8988T (cell line): ENCODE data around the gene SERPIND1.
"Not testable (repeated sequence)": the region's sequence is repeated elsewhere in the genome, so short reads cannot be mapped to it uniquely, and the experiment has no call there.

Source experiments
- DNase-seq: peaks from one replicate; pipeline ENCODE4 v3.0.0; 2011

The SERPIND1 gene

DNA sequence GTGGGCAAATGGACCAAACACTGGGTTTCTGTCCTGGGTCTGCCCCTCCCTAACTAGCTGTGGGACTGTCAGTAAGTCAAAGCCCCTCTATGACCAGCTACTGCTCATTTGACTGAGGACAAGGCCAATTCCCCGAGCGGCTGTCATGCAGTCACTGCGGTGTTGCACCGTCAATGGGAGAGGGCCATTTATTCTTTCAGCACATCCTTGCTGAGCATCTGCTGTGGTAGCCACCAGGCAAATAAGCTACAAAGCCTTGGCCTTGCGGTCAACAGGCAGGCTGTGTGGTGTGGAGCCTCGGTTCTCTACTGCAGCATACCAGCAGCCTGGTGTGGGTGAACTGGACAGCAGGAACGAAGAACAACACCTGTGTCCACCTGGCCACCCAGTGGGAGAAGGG, 25.8 kb upstream of the SERPIND1 start:
- DNase-seq = no peak

DNA sequence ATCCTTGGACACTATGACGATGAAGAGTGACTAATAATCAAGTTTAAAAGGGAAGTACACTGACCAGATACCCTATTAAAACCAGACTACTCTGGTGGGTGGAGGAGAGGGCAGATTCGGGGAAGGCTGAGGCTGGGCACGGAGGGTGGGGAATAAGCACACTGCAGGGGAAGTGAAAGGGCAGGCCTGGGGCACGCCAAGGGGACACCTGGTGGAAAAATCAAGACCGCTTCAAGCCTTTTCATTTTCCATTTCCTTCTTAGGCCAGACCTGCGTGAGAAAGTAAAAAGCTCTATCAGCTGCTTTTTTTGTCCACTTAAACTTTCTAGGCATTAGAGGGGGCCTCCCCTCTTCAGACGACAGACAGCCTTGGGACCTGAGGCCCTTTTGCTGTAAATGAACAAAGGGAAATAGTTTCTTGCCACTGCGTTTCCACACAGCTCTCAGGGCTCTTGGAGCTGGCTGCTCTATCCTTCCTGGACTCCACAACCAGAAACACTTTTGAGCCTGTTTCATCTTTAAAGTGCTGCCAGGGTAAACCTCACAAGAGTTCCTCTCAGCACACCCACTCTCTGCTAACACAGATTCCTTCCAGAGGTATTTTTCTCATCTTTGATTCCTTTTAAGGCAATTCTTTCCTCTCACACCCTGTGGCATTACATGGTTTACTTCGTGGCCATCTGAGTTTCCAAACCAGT, 25.0 kb upstream of the SERPIND1 start:
- DNase-seq = no peak

DNA sequence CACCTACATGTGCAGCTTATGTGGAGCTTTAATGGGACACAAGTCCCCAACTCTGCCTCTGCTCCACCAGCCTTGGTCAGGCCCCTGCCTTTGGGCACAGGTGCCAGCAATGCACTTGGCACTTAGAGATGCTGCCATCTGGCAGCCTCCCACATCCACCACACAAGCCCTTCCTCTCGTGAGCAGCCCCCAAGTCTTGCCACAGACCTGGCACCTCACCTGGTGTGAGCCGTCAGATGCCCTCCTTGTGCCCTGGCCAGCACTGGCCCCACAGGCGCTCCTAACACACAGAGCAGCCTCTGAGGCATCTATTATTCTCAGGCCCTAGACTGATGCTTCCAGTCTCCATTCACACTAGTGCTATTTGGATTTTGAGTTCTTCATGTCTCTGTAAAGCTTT, 24.5 kb upstream of the SERPIND1 start:
- no peak for DNase-seq

DNA sequence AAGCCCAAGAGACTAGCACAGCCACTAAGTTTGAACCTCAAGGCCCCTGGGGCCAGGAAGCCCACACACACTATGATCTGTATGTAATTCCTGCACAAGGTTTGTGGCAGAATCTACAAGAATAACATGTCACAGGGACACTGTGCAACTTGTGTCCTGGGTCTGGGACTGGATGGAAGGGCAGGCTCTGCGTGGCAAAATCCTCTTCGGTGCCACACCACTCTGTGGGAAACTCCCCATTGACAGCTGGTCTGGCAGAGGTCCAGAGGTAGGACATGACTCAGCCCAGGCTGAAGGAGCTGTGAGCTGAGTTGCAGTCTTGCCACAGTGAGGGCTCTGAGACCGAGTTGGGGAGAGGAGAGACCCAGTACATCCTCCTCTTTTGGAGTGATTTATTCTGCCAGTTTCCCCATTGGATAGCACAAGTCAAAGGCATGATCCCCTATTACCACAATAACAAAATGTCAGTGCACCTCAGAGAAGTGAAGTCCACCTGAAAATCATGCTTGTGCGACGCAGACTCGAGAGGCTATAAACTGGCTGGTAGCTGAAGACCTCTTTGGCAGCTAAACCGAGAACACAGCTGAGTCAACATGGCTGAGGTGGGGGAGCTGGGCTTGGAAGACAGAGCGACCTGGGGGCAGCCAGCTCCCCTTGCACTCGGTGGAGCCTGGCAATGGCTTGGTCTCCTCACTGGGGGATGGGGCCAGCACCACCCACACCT, 23.3 kb upstream of the SERPIND1 start:
- no peak for DNase-seq

DNA sequence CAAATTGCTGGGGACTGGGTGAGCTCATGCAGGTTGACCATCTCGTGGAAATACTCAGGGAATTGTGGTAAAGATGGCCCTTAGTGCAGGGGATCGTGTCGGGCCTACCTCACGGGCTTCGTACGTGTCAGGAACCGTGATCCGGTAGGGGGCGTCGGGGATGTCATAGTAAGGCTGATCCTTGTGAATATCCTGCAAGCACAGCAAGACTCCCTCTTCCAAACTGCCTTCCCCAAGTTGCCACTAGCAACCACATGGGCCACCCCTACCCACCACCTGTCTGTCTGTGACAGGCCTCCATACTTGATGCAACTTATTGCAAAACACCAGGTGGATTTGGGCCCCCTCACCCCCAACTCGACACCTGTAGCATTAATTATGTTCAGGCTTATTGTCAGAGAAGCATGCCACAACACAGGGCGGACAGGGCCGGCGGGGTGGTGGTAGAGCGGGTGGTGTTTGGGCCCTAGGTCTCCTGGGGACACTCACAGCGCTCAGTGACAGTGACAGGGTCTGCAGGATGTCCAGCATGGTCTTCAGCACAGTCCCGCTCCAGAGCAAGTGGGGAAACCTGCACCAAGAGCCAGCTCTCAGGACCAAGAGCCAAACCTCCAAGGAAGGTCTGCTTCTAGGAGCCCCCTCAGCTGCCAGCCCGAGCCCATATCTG, 22.6 kb upstream of the SERPIND1 start:
- no peak for DNase-seq

DNA sequence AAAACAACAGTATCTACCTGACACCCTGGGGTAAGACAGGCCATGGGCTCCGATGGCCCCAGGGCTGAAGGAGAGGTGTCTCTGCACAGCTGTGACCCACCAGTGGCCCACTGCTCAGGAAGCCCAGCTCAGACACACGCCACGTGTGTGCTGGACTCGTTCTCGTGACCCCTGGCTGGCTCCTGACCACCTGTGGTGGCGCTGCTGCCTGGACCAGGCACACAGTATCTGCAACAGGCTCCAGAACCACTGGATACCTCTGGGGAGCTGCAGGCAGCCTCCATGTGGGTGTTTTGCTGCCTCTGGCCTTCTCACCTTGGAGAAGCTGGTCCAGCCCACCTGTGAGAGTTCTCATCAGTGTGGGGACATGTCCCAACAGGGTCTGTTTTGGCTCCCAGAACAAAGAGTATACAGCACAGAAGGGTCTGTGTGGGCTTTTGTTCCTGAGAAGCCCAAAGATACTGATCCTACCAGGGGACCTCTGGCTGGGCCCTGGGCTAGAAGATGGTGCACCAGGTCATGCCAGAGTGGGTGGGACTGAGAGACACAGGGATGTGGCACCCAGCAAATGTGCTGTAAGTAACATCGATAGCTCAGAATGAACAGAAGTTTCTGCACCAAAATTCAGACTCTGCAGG, 21.7 kb upstream of the SERPIND1 start:
- DNase-seq = no peak

DNA sequence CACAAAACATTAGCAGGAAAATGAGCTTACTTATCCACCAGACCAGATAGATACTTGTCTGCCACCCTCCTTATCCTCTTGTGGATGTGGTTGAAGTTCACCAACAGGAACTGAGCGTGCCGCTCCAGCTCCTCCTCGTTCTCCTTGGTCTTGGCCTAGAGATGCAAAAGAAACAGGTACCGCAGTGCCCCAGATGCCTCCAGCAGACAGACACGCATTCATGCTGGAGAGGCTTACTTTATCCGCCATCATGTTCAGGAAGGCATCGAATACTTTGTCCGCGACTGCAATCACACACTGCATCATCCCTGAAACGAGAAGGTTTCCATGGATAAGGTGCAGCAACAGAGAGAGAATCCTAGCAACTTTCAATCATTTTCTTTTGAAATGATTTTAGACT, 21.0 kb upstream of the SERPIND1 start:
- no peak for DNase-seq

DNA sequence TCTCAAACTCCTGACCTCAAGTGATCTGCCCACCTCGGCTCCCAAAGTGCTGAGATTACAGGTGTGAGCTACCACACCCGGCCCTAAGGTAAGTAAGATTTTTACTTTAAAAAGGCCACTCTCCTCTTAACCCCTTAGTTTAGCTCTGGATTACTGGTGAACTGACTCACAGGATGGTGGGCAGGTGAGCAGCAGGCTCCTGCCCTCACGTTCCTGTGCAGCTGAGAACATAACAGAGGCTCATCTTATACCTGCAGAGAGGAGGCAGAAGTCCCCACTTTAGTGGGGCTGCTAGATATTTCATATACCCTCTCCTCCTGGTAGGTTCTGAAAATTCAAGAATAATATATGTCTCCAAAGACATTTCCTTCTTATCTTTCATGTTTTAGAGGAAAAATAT, 17.1 kb upstream of the SERPIND1 start:
- DNase-seq = no peak

DNA sequence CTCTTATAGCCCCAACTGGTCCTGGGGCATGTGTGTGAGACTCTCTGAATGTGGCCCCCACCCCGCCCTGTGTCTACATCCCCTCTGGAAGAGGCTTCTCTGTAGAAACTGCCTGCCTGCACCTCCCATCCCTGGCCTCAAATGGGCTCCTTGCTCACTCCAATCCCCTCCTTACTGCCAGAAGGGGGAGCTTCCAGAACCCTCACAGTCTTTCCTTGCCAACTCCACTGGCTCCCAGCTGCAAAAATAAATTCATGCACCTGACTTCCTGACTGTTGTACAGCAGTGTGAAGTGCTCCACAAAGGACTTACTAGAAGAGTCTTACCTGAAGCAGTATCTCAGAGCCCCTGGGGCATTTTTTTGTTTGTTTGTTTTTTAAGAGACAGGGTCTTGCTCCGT, 15.2 kb upstream of the SERPIND1 start:
- DNase-seq = no peak

DNA sequence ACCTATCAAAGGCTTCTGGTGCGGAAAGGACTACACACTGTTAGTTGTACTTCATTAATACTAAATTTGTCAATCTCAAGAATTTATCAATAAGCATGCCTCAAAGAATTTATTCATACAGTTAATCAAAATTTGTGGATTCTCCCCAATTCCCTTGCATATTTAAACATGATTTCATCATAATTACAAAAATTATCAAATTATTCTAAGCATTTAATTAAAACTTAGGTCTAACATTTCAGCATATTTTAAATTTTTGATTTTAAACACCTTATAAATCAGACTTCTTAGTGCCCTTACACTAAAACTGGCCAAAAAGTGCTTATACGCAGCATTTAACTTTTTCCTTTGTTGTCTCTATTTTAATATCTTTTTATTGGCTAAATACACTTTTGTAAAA, 13.8 kb upstream of the SERPIND1 start:
- no peak for DNase-seq

DNA sequence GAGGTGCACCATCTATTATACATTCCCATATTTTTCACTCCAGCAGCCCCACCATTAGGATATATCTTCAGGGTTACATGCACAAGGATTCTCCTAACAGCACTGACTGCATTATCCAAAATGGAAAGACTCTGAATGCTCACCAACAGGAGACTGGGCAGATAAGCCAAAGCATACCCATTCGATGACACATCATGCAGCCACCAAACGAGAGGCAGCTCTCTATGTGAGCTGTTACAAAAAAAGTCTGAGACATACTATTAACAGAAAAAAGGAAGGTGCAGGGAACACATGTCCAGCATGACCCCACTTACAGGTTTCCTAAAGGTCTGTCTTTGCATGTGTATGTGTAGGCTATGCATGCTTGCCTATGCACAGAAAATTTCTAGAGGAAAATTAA, 12.4 kb upstream of the SERPIND1 start:
- DNase-seq = no peak

DNA sequence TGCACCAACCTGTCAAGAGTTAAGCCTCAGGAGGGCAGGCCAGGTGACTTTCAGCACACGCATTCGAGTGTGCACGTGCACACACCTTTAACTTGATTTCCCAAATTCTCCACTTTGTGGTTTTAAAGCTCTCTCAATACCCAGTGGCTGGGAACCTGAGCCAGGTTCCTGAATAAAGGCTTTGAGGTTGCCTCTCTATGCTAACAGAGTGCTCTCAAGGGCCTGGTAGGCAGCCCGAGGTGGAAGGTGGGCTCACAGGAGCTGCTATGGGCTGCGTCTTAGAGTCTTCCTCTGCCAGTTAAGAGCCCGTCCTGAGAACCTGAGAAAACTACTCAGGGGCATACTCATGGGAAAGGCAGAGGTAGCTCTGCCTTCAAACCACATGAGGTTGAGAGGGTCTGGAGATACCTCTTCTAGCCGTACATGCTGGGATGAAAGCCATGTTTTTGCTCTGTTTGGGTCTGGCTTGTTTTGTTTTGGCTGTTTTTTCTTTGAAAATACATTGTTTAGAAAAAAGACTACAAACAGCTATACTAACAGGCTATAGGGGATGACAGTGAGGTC, 11.6 kb upstream of the SERPIND1 start:
- DNase-seq = no peak

DNA sequence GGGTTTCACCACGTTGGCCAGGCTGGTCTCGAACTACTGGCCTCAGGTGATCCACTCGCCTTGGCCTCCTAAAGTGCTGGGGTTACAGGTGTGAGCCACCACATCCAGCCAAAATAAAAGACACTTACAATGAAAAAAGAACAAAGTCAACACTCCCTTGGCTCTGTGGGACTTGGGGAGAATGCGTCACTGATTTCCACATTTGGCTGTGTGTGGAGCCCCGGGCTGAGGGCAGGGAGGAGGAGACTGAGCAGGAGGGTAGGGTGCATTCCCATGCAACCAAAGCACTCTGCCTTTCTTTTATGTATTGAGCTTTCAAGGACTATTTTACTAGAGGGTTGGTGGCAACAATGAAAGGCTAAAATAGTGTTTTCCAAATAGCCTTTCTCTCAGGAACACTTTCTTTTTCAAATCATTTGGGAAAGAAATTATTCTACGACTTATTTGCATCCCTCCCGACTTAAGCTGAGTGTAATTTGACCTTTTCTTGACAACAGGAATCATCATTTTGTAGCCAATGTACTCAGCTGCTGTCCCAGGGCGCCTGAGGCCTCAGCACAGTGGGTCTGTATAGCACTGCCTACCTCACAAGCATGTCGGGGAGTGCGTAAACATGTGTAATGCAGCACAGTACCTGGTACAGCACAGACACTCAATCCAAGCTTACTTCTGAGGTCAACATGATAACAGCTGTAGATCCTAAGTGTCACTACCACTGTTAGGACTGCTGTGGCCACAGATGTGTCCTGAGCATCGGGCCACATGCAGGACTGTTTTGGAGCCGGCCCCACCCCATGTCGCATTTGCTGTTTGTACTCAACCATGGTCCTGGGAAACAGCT, 10.1 kb upstream of the SERPIND1 start:
- no peak for DNase-seq

DNA sequence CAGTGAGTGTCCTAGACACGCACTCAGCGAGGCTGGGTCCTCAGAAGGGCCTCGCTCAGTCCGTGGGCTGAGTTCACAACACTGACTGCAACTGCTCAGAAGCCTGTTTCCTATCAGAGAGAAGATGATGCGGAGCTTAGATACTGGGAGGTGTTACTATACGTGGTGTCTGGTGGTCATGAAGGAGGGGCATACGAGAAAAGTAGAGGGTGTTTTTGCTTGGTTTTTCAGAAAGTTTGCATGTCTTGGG, 9.5 kb upstream of the SERPIND1 start:
- no peak for DNase-seq

DNA sequence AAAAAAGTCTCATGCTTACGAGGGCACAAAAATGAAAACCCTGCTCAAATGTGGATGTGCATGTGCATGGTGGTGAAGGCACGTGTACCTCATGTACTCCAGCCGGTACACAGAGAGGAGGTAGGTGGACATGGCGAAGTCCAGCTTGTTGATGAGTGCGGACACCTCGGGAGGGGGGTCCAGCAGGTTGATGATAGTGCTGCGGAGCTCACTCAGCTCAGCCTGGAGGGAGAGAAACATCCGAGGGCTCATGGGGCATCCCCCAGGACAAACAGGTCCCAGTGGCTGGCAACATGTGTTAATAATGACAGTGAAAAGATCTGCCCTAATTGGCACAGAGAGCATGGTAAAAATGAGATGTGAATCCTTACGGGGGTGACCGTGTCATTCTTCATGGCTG, 9.2 kb upstream of the SERPIND1 start:
- no peak for DNase-seq

DNA sequence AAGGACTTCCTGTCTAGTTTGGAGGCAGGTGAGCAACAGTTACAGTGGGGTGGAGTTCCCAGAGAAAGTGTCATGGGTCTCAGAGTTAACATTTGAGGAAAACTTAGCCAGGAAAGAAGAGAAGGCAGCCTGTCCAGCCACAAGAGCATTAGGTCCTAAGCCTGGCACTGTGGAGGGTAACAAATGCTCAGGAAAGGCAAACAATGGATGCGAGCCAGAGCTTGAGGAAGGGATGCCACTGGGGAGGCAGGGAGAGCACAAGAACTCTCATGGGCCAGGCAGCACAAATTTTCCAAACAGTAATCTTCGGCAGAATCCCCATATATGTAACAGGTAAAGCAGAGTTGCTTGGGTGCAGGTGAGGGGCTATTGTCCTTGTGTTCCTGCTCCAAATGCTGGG, 8.0 kb upstream of the SERPIND1 start:
- no peak for DNase-seq

DNA sequence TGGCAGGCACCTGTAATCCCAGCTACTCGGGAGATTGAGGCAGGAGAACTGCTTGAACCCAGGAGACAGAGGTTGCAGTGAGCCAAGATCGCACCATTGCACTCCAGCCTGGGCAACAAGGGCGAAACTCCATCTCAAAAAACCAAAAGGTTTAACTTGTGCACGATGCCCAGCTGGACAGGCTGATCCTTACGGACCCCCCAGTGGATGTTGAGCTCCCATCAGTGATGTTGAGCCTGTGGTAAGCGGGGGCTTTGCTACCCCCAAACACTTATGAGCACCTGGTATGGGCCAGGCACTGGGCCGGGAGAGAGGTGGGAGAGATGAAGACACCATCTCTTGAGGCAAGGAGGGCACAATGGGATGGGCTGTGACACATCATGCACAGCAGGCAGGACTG, 7.4 kb upstream of the SERPIND1 start:
- DNase-seq = no peak

DNA sequence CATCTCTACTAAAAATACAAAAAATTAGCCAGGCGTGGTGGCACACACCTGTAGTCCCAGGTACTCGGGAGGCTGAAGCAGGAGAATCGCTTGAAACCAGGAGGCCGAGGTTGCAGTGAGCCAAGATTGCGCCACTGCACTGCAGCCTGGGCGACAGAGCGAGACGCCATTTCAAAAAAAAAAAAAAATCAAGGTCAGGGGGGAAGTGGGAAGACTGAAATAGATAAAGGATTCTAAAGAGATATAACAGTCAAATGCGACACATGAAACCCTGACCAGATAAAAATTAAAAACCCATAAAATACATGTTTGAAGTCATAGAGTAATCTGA, 4.5 kb upstream of the SERPIND1 start:
- DNase-seq = not testable (repeated sequence)

DNA sequence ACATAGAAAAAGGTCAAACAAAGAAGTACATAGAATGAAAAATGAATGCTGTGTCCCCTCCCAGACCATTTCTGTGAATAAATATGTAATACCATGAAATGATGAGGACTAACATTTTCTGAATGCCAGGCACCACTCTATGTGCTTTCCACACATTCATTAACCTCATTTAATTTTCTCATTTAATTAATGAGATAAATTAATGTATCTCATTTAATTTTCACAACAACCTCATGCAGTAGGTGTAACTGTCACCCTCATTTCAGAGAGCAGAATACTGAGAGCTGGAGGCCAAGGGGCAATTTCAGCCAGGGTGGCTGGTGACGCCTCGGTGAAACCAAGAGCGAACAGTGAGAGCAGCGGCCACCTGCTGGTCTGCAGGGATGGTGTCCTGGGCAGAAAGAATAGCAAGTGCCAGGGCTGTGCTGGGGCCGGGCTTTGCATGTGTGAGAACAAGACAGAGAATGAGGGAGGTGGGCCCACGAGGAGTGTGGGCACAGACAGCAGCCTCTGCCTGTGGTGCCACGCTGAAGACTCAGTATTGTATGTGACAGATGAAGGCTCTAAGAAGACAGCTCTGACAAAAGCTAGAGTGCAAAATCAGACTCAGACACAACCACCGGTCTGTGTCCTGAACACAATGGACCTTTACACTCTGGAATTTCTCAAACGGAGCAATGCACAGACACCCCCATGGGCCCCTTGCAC, 1.8 kb upstream of the SERPIND1 start:
- no peak for DNase-seq

DNA sequence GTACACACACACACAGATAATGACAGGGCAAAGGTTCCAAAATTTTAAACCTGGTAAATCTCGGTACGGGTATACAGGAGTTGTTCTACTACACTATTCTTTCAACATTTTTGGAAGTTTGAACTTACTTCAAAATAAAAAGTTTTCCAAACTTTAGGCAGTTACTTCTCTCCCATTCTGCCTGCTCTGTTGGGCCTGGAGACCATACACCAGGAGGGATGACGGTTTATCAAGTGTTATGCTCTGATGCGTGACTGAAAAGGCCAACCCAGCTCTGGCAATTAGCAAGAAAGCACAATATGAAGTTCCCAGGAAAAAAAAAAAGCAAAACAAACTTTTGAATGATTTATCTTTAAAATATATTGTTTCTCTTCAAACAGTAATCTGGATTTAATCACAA, 969 bp downstream of the SERPIND1 start:
- DNase-seq = no peak

DNA sequence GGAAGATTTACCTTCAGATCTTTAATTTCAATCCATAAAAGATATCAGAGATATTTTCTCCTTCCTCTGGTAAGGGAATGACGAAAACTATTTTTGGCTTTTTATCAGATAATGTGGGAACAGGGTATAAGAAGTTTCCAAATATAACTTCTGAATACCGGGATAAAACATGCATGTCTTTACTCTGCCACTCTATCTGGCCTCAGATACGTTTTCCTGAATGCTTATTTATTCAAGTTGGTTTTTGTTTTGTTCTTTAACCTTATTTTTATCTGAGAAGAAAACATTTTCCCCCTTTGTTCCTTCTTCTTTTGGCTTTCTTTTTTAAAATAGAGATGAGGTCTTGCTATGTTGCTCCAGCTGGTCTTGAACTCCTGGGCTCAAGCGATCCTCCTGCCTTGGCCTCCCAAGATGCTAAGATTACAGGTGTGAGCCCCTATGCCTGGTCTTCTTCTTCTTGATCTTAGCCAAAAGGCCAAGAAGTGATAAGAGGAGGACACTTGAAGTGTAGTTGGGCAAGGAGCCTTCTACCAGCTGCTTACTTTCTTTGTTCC, 1.5 kb downstream of the SERPIND1 start:
- no peak for DNase-seq
